Measurements from ENCODE around the gene ADCY3.

Gene ADCY3

GRCh38 chr2:24920098-24920808, at the start of gene ADCY3:
ADCY3 (minus strand) TSS chr2:24920237; CDS start chr2:24918987, 1,250 bp downstream.
- peak; percentile 51 for DNase-seq (ENCODE audit: low read depth)
- peak within 1 kb of the TSS; percentile 66 for H3K4me3 ChIP-seq (ENCODE audit: low read length)
- no peak for TF ChIP-seq CTCF (conservative IDR thresholded peaks at IDR 0.05; ENCODE audit: low read length)

- DNase-seq (ENCODE audit: low read depth) = peak; percentile 12
- H3K4me3 ChIP-seq (ENCODE audit: low read length) = no peak overlapping the region
- TF ChIP-seq CTCF (conservative IDR thresholded peaks at IDR 0.05; ENCODE audit: low read length) = no peak
Measured at GRCh38 chr2:24969784-24970183, 49.7 kb upstream of the ADCY3 start.

- H3K4me3 ChIP-seq (ENCODE audit: low read length) = no peak overlapping the region
- DNase-seq (ENCODE audit: low read depth) = no peak
- no peak for TF ChIP-seq CTCF (conservative IDR thresholded peaks at IDR 0.05; ENCODE audit: low read length)
Measured at GRCh38 chr2:24961903-24962302, 41.9 kb upstream of the ADCY3 start.

- no peak for TF ChIP-seq CTCF (conservative IDR thresholded peaks at IDR 0.05; ENCODE audit: low read length)
- no peak overlapping the region for H3K4me3 ChIP-seq (ENCODE audit: low read length)
- DNase-seq (ENCODE audit: low read depth) = no peak
Measured at GRCh38 chr2:24959761-24960160, 39.7 kb upstream of the ADCY3 start.

- DNase-seq (ENCODE audit: low read depth) = no peak
- no peak overlapping the region for H3K4me3 ChIP-seq (ENCODE audit: low read length)
- no peak for TF ChIP-seq CTCF (conservative IDR thresholded peaks at IDR 0.05; ENCODE audit: low read length)
Measured at GRCh38 chr2:24958411-24958935, 38.4 kb upstream of the ADCY3 start.

- no peak for TF ChIP-seq CTCF (conservative IDR thresholded peaks at IDR 0.05; ENCODE audit: low read length)
- no peak overlapping the region for H3K4me3 ChIP-seq (ENCODE audit: low read length)
- no peak for DNase-seq (ENCODE audit: low read depth)
Measured at GRCh38 chr2:24957976-24958375, 37.9 kb upstream of the ADCY3 start.

GRCh38 chr2:24957221-24957620, 37.2 kb upstream of the ADCY3 start:
- no peak for TF ChIP-seq CTCF (conservative IDR thresholded peaks at IDR 0.05; ENCODE audit: low read length)

More at GRCh38 chr2:24957221-24957620, 37.2 kb upstream of the ADCY3 start:
- no peak overlapping the region for H3K4me3 ChIP-seq (ENCODE audit: low read length)
- DNase-seq (ENCODE audit: low read depth) = no peak
